ENCODE data around the gene MSRB1.

The MSRB1 gene

DNA sequence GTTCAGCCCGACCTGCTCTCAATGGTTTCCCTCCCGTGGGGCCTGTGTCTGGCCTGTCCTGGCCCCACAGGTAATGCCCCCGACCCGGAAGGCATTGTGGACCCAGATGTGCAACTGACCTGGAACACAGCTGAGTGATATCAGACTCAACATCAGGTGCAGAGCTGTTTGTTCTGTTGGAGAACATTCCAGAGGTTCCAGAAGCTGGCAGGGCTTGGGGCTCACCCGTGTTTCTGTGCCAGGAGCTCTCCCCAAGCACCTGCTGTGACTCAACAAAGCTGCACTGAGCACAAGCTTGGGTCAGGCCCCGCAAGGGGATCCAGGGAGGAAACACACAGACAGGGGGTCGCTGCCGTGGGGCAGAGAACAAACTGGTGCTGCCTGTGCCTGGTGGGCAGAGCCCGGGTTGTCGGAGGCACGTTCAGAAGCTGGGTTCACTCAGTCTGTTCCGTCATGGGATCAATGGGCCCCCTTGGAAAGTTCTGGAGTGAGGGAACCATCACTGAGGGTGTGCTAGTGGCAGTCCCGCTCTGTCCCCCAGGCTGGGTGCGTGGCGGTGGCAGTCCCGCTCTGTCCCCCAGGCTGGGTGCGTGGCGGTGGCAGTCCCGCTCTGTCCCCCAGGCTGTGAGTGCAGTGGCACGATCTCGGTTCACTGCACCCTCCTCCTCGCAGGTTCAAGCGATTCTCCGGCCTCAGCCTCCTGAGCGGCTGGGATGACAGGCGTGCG lies 46.9 kb downstream of the MSRB1 start:
- DNase-seq (ENCODE audit: low read depth): no peak

DNA sequence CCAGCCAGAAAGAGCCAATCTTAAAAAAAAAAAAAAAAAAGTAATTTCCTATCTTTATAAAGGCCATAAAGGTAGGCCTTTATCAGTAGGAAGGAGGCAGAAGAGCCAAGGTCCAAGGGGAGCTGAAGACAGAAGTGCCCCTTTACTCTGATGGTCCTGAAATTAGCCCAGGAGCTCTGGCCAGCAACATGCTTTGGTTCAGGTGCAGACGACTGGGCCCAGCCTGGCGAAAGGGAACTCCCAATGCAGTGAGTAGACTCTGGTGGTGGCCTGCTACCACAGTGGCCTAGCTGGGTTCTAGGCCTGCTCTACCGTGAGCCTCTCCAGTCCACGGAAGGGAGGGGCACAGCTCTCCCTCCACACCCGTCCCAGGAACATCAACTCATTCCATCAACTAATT lies 47.9 kb downstream of the MSRB1 start:
- no peak for DNase-seq (ENCODE audit: low read depth)

DNA sequence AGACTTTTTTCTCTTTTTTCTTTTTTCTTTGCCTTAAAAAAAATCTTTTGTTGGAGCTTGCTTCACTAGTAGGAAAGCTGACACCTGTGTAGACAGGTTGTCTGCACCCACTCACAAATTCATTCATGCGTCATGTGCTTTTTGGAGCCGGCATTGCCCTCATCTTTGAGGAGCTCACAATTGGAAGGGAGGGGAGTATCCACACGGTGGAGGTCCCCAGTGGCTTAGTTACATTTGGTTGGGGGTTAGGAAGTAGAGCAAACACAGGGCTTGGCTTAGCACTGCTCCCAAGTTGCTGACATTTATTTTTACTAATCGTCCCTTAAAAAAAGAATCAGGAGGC lies 52.3 kb downstream of the MSRB1 start:
- no peak for DNase-seq (ENCODE audit: low read depth)

DNA sequence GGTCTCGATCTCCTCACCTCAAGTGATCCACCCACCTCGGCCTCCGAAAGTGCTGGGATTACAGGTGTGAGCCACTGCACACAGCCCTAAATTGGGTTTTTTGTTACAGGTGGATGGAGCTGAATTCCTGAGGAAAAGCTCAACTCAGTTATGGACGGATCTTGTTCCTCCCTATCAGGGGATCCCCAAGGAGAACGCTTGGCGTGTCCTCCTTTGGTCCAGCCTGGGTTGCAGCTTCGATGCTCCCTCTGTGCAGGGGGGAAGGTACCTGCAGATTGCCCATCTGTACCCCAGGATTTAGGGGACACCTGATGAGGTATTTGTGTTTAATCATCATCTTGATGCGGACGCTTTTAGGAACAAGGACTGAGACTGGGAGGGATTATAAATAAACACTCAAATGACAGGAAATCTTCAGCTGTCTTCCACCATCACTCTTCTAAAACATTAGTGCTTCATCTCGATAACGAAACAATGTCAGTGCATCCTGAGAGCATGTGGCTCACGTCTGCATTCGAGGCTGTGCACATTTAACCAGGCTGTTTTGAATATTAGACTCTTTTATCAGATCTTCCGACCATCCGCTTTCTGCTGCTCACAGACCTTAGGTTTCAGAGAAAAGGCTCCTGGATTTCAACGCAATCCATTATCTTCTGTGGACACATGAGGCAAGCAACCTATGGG lies 52.8 kb downstream of the MSRB1 start:
- no peak for DNase-seq (ENCODE audit: low read depth)
